GM15510 (cell line): ENCODE results near the gene AHI1.

Experiments used
- POLR2A ChIP-seq: IDR thresholded peaks from 3 replicates; pipeline ENCODE4 v1.6.1; 2011; ENCODE audit warnings: borderline replicate concordance; ENCODE audit not compliant: insufficient read length; ENCODE audit errors: extremely low read depth

AHI1 gene

DNA sequence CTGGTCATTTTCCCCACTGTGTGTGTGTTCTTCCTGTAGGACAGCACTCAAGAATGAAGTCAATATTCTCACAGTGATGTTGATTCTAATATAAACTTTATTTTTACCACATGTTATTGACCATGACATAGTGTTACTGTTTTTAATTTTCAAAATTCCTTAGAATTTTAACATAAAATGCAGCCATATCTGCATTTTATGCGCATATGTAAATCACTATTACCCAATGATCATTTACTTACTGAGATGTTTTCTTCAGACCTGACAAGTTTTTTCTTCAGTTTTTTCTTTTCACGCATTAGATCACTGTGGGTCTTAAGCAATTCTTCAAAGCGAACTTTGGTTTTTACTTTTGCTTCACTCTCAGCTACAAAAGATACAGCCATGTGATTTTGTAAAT, 7.2 kb downstream of the AHI1 start:
- no peak for TF ChIP-seq POLR2A

DNA sequence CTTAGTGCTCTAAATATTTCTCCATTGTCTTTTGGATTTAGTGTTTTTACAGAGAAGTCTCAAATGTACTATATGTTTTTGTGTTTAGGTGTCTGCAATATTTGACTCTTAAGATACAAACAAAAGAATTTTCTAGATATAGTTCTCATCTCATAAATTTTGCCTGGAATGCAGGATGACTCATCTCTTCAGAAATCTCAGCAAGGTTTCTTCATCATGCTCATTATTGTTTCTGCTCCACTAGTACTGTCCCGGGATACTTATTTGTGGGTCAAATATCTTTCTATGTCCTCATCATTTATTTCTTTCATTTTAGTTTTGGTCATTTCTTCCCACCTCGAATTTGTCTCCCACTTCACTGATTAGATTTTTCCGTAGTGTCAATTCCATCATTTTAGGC, 9.5 kb downstream of the AHI1 start:
- no peak for TF ChIP-seq POLR2A

DNA sequence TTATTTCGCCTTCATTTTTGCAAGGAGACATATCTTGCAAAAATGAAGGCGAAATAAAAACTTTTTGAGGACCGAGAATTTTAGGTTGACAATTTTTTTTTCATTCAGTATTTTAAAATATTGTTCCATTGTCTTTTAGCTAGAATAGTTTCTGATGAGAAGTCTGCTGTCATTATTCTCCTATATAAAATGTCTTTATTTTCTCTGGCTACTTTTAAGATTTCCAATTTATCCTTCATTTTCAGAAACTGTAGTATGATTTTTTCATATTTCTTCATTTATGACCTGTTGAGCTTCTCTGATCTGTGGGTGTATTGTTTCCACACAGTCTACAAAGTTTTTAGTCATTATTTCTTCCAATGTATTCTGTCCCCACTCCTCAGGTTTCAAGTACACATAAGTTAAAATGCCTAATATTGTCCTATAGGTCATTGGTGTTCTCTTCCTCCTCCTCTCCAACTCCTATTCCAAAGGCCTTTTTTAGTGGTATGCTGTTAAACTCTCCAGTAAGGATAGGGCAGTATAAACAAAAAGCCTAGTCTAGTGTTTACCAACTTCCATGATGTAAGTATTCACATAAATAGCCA, 15.7 kb downstream of the AHI1 start:
- no peak for TF ChIP-seq POLR2A

DNA sequence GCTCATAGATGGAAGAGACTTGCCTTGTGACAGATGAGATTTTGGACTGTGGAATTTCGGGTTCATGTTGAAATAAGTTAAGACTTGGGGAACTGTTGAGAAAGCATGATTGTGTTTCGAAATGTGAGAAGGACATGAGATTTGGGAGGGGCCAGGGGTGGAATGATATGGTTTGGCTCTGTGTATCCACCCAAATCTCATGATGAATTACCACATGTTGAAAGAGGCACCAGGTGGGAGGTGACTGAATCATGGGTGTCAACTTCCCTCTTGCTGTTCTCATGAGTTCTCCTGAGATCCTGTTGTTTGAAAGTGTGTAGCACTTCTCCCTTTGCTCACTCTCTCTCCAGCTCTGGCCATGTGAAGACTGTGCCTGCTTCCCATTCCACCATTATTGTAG, 17.9 kb downstream of the AHI1 start:
- no peak for TF ChIP-seq POLR2A

DNA sequence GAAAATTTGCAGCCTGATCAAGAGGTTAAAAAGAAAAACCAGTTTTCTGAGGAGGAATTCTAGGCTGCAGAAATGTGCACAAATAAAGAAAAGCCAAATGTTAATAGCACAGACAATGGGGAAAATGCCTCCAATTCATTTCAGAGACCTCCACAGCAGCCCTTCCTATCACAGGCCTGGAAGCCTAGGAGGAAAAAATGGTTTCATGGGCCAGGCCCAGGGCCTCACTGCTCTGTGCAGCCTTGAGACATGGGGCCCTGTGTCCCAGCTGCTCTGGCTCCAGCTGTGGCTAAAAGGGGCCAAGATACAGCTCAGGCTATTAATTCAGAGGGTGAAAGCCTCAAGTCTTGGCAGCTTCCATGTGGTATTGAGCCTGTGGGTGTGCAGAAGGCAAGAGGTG, 18.9 kb downstream of the AHI1 start:
- no peak for TF ChIP-seq POLR2A

DNA sequence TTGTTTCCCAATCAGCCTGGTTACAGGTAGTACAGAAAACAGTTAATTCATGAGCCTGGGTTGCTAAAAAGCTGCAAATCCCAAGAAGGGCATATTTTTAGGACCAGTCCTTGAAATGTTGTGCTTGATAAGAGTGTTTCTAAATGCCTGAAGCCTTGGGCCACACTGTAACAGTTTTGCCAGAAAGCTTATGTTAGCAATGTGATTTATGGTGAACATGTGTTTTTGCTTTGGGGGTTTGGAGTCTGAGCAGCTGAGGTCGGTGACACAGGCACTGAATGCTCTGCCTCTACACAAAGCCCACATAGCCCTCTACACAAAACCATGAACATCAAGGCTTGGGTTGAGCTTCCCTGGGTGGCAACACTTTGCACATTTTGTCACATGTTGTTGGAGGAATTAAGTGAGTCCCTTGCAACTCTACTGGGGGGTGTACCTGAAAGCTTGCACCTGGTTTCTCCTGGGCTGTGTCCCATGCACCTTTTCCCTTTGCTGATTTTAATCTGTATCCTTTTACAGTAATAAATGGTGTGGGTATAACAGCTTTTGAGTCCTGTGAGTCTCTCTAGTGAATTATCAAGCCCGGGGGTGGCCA, 22.2 kb downstream of the AHI1 start:
- TF ChIP-seq POLR2A: no peak

DNA sequence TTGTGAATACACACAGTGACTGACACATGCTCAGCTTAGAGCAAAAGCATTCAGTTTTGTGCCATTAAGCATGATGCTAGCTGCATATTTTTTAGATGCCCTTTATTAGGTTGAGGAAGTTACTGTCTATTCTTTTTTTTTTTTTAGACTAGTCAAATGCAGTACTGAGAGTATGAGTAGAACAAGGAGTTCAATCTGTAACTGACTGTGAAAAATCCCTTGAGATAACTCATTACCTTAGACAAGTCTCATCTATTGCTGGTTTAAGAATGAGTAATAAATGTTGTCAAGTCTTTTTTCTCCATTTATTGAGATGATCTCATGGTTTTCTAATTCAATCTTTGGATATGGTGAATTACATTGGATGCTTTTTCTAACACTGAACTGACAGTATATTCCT, 23.2 kb downstream of the AHI1 start:
- no peak for TF ChIP-seq POLR2A

DNA sequence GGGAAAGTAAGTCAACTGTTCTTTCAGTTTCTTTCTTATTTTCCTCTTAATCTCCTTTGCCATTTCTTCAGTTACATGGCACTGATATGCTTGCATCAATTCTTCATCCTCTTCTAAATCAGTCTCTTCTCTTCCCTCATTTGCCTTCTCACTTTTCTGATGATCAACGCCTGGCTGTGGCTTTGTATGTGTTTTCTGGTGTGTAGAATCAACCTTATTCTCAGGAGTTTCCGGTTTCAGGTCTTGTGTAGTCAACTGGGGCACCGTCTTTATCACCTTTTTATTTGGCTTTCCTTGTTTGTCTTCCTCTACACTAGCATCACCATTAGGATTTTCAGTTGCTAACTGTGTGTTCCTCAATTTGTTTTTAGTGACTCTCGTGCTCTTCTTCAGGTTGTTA, 31.6 kb downstream of the AHI1 start:
- no peak for TF ChIP-seq POLR2A

DNA sequence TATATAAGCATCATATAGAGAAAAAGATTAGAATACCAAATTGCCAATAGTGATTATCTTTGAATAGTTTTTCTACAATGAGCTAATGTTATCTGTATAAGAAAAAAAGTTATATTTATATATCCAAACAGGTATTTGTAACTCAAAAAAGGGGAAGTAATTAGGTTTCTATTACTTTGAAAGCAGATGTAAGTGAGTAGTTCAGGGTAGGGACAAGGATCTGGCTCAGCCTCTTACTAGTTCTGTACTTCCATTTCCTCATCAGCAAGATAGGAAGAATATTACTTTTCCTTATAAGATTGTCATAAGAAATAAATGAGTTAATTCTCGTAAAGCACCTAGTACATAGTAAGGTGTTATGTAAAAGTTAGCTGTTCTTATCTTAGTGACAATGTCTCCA, 32.2 kb downstream of the AHI1 start:
- TF ChIP-seq POLR2A: no peak

DNA sequence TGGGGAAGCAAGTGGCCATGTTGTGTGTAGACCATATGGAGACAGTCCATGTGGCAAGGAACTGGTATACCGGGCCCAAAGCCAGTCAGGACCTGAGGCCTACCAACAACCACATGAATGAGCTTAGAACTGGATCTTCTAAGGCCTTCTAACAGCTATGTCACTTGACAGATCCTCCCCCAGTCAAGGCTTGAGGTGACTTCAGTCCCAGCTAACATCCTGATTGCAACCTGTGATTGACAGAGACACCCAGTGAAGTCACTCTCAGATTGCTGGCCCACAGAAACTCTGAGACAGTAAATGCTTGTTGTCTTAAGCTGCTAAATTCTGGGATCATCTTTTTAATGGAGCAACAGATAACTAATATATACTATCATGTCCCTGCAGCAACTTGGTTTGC, 32.9 kb downstream of the AHI1 start:
- no peak for TF ChIP-seq POLR2A

DNA sequence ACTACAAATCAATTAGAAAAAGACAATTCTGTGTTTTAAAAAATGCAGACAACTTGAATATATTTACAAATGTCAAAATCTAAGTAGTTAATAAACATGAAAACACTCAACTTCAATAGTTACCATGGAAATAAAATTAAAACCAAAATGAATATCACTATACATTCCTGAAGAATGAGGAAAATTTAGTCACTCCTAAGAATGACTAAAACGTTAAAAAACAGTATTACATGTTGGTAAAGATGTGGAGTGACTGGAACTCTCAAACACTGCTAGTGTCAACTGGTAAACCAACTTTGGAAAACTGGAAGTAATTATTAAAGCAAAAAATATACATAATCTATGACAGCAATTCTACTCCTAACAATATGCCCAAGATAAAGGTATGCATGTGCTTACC, 36.3 kb downstream of the AHI1 start:
- no peak for TF ChIP-seq POLR2A

DNA sequence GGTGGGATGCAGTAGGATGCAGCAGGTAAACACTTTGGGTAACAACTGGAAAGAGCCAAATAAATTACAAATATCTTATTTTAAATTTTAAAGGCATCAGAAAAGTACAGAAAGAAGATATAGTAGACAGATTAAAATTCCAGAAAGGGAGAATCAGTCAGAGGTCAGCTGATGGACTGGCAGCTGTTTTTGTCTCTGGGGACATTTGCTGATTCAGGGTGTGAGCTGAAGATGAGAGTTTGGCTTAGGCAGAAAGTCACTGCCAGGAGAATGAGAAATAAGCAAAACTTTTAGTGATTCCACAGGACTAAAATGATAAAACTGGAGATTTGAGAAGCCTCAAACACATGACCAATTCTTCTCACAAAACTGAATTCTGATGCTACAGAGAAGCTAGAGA, 39.5 kb downstream of the AHI1 start:
- no peak for TF ChIP-seq POLR2A

DNA sequence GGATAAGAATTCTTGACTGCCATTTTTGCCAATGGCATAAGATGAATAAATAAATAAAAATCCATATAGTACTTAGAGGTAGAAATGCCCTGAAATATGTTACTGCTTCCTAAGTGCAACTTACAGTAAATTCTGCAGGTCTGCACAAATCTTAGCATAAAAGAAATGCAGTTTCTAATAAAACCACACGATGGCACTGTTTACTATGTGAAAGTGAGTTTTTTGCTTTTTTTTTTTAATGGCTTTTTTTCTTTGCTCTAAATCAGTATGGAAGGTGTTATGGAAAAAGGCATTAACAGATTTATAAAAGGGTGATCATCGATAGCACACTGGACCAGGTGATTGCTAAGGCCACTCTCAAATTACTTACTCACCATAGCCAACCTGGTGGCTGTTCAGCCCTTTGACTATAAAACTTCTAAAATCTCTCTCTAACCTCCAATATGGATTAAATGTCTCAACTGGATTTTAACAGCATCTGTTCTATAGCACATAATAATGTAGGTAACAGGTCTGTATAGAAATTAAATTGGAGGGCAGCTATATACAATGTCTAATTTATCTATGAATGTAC, 45.8 kb downstream of the AHI1 start:
- no peak for TF ChIP-seq POLR2A

DNA sequence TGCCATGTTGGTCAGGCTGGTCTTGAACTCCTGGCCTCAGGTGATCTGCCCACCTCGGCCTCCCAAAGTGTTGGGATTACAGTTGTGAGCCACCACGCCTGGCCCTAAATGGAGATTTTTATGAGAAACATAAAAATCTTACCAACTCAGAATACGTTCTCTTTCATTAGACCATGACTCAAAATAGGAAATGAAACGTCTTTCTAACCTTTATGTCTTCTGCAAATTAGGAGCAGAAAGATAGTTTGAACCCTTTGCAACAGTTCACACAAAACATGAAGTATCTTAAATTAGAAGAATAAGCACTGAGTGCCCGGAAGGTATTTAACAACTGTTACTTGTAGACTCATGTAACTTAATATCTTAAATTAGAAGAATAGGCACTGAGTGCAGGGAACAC, 48.3 kb downstream of the AHI1 start:
- TF ChIP-seq POLR2A: no peak

DNA sequence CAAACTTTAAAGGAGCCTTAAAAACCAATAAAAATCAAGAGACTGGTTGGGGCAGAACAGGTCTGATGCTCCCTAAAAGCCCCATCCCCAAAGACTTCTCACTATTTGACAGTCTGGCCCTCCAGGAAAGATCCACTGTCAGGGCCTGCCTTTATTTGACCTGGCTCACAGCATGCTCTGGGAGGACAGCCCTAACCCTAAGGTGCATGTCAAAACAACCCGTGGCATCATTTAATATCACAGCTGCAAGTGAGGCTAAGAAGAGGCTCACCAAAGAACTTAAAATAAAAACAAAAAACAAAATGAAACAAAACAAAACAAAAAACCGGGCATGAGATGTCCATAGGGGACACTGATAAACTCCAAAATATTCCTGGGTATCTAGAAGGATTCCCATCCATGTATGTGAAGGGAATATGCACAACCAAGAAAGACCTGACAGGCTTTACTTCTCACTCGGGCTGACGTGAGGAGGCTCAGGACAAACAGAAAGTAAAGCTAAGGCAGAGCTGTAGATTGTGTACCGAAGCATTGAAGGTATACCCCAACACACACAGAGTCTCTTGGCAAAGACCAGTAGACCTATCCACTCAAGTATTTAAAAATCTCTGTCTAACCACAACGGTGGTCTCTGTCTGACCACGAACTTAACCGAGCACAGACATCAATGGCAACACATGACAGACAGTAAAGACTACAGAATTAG, 57.3 kb downstream of the AHI1 start:
- TF ChIP-seq POLR2A: no peak

DNA sequence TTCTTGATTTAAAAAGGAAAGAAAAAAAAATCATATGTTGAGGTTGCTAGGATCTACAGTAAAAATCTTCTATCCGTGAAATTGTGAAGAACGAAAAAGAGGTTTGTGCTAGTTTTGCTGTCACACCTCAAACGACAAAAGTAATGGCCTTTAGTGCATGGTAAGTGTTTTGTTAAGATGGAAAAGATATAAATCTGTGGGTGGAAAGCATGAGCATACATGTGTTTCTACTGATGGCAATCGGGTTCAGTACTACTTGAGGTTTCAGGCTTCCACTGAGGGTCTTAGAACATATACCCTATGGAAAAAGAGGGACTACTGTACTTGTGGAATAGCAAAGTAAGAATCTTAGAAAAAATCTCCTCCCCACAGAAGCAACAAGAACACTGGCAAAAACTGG, 58.0 kb downstream of the AHI1 start:
- no peak for TF ChIP-seq POLR2A
